ENCODE data around the gene SMC1B.

GRCh38 chr22:45323695-45324094, 89.7 kb downstream of the SMC1B start:
- TF ChIP-seq CTCF (IDR thresholded peaks at IDR 0.05; ENCODE audit: poor library complexity, severe bottlenecking) (no peak), EZH2 (IDR thresholded peaks at IDR 0.05; ENCODE audit: borderline replicate concordance, insufficient read depth, low read length, poor library complexity, severe bottlenecking) (no peak)
